Activated CD4-positive, CD25-positive, alpha-beta regulatory T cell treated with anti-CD3 and anti-CD28 coated beads, Interleukin-2, amount 50 U/mL, for 16 hours (primary cell): Measurements from ENCODE around the gene TJAP1.

Source experiments
- DNase-seq: peaks from one replicate; pipeline ENCODE4 v3.0.0-alpha.2; 2020; ENCODE audit warnings: low read depth, low spot score

TJAP1 gene

GRCh38 chr6:43477235-43478007 lies at the start of gene TJAP1:
TJAP1 (plus strand) TSS chr6:43477570; CDS start chr6:43499002, 21,432 bp downstream.
- DNase-seq: peak; percentile 92

- DNase-seq: no peak
These were observed 49.2 kb upstream of the TJAP1 start for GRCh38 chr6:43428112-43428570.

- no peak for DNase-seq
These were observed 48.5 kb upstream of the TJAP1 start for GRCh38 chr6:43428874-43429273.

GRCh38 chr6:43432009-43432945 lies 45.1 kb upstream of the TJAP1 start:
- no peak for DNase-seq

- DNase-seq: no peak
These were observed 44.2 kb upstream of the TJAP1 start for GRCh38 chr6:43433148-43433547.

- no peak for DNase-seq
These were observed 43.1 kb upstream of the TJAP1 start for GRCh38 chr6:43434001-43434840.

GRCh38 chr6:43434943-43435342 lies 42.4 kb upstream of the TJAP1 start:
- DNase-seq: no peak

GRCh38 chr6:43435682-43436437 lies 41.5 kb upstream of the TJAP1 start:
- DNase-seq: no peak

GRCh38 chr6:43436577-43437282 lies 40.6 kb upstream of the TJAP1 start:
- no peak for DNase-seq

GRCh38 chr6:43437700-43438099 lies 39.7 kb upstream of the TJAP1 start:
- no peak for DNase-seq

GRCh38 chr6:43442935-43443334 lies 34.4 kb upstream of the TJAP1 start:
- DNase-seq: no peak

- DNase-seq: no peak
These were observed 33.3 kb upstream of the TJAP1 start for GRCh38 chr6:43444036-43444435.

GRCh38 chr6:43444582-43444981 lies 32.8 kb upstream of the TJAP1 start:
- no peak for DNase-seq

GRCh38 chr6:43445576-43445975 lies 31.8 kb upstream of the TJAP1 start:
- DNase-seq: no peak

- no peak for DNase-seq
These were observed 29.8 kb upstream of the TJAP1 start for GRCh38 chr6:43447604-43448003.

GRCh38 chr6:43448916-43449315 lies 28.5 kb upstream of the TJAP1 start:
- DNase-seq: no peak

- no peak for DNase-seq
These were observed 26.7 kb upstream of the TJAP1 start for GRCh38 chr6:43450699-43451131.

GRCh38 chr6:43451348-43451747 lies 26.0 kb upstream of the TJAP1 start:
- DNase-seq: no peak

- no peak for DNase-seq
These were observed 25.4 kb upstream of the TJAP1 start for GRCh38 chr6:43451939-43452338.

- DNase-seq: no peak
These were observed 24.5 kb upstream of the TJAP1 start for GRCh38 chr6:43452896-43453295.
